Lung (tissue), 12 donors: Measurements from ENCODE around the gene KIAA1755. TPM values are rescaled to one million over a fixed set of nuclear protein-coding genes. Genes with fewer than 3 reads are reported as not detected.

ENCODE experiments used
- ATAC-seq: fragments of 200-7000 bp; cut with Tn5 transposase; one replicate; pipeline ENCODE4 v1.9.1; 2020; ENCODE audit warnings: moderate number of reproducible peaks; ENCODE audit not compliant: insufficient read depth, low FRiP score
- DNase-seq, 3 donors: peaks; one replicate each; pipeline ENCODE4 v3.0.0-alpha.2; 2013 to 2017
- H3K27ac ChIP-seq, 2 donors: one replicate each; pipeline ENCODE4 v1.5.1; 2013; ENCODE audit warnings: mild to moderate bottlenecking in 2 of 2, moderate library complexity in 2 of 2, control low read depth in 1 of 2, inconsistent platforms in 1 of 2, low read depth in 1 of 2, low read length in 1 of 2
- H3K27me3 ChIP-seq, 3 donors: one replicate each; pipeline ENCODE4 v1.5.1; 2013; ENCODE audit warnings: low read length in 2 of 3; ENCODE audit not compliant: control insufficient read depth in 3 of 3, insufficient read depth in 3 of 3
- H3K36me3 ChIP-seq, 4 donors: one replicate each; pipeline ENCODE4 v1.5.1; 2013; ENCODE audit warnings: low read length in 4 of 4, mild to moderate bottlenecking in 1 of 4, moderate library complexity in 1 of 4; ENCODE audit not compliant: control insufficient read depth in 4 of 4, insufficient read depth in 4 of 4
- H3K4me1 ChIP-seq, 5 donors: one replicate each; pipeline ENCODE4 v1.5.1; 2013; ENCODE audit warnings: low read length in 5 of 5, mild to moderate bottlenecking in 2 of 5, moderate library complexity in 1 of 5; ENCODE audit not compliant: control insufficient read depth in 5 of 5, insufficient read depth in 5 of 5
- H3K4me3 ChIP-seq: one replicate; pipeline ENCODE4 v1.5.1; 2013; ENCODE audit warnings: mild to moderate bottlenecking, control low read depth, moderate library complexity
- H3K9ac ChIP-seq, 2 donors: one replicate each; pipeline ENCODE4 v1.5.1; 2013; ENCODE audit warnings: low read length in 2 of 2, control low read depth in 1 of 2; ENCODE audit not compliant: insufficient read depth in 1 of 2
- H3K9me3 ChIP-seq, 4 donors: one replicate each; pipeline ENCODE4 v1.5.1; 2013; ENCODE audit warnings: low read length in 3 of 4, mild to moderate bottlenecking in 1 of 4, moderate library complexity in 1 of 4; ENCODE audit not compliant: control insufficient read depth in 4 of 4, insufficient read depth in 3 of 4
- CTCF ChIP-seq: IDR thresholded peaks from 2 replicates; pipeline ENCODE4 v1.5.1; 2012; ENCODE audit warnings: mild to moderate bottlenecking; ENCODE audit errors: control extremely low read depth, extremely low read depth
- WGBS, 2 donors: extraction: QIAGEN DNeasy Blood & Tissue Kit; methylation state at CpG; one replicate each; pipeline ENCODE4 v1.1.7; 2013; 5-methylcytosine and 5-hydroxymethylcytosine counted together
- polyA plus RNA-seq, 2 donors: library from polyadenylated mRNA; stranded (reverse); fragments of 200-250 nt; gene quantifications; one replicate each; pipeline ENCODE4 v1.2.1, GENCODE V29; 2013
- total RNA-seq, 2 donors: library from RNA; depleted of rRNA in 1 of 2; stranded (reverse); fragments of >200 nt in 1 of 2; gene quantifications; one replicate each; pipeline ENCODE4 v1.2.1, GENCODE V29; 2014 to 2021
- donor health status: control.
- donor health status: control.
- donor health status: Bipolar disorder and iron deficiency.
- donor health status: healthy.
- donor health status: DM: yes; HTN: yes; CAD: no.

KIAA1755 gene
- total and polyA plus RNA-seq, 4 donors, result 0.33 to 2.0 (median 1.3) TPM

DNA sequence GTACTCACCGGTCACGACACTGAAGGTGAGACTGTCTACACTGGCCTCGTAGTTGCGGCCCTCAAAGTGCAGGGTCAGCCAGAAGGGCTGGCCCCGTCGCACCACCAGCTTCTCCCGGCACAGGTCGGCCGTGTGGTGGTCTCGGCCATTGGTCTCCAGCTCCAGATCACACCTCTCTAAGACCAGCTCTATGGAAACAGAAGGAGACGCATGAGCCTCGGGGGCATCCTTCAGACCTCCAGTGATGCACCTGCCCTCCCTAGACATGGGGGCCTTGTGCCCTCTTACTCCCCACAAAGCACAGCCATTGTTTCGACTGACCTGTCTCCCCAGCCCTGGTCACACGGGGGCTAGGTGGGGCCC, 99.1 kb downstream of the KIAA1755 start:
- no peak for DNase-seq
- no peak overlapping the region for H3K4me3 ChIP-seq
- ATAC-seq, result no peak
- H3K27me3 ChIP-seq, result no peaks in the 10 kb centered on the region
- peak overlapping the region; percentile 27 to 76 for H3K27ac ChIP-seq
- 89 to 94% methylated on average over 14 of the region's 14 CpGs for WGBS, 2 donors
- H3K9me3 ChIP-seq, result no peaks in the 10 kb centered on the region
- H3K4me1 ChIP-seq, result peaks cover 5 to 60% (median 28%) of the 10 kb centered on the region in 5 donors
- no peak overlapping the region for H3K9ac ChIP-seq
- no peak for TF ChIP-seq CTCF
- H3K36me3 ChIP-seq, result peaks cover 0 to 17% (median 4%) of the 10 kb centered on the region in 4 donors

Other genes with a start within 250 kb of the KIAA1755 start
- gene TTI1, start 227.3 kb downstream of the KIAA1755 start, total RNA-seq, result 10 to 100 TPM; 18.0 to 33.8 TPM
- 10 to 100 TPM in 1 of 2 donors, 1 to 10 TPM in 1; 6.7 to 13.0 TPM for gene TTI1, start 227.3 kb downstream of the KIAA1755 start, polyA plus RNA-seq
- 10 to 100 TPM; 32.8 to 58.6 TPM for gene RPRD1B, start 227.0 kb downstream of the KIAA1755 start, total RNA-seq
- 10 to 100 TPM in 1 of 2 donors, 1 to 10 TPM in 1; 6.8 to 20.4 TPM for gene RPRD1B, start 227.0 kb downstream of the KIAA1755 start, polyA plus RNA-seq
- 100 to 1,000 TPM; 194 to 476 TPM for gene TGM2, start 95.5 kb downstream of the KIAA1755 start, total RNA-seq
- gene TGM2, start 95.5 kb downstream of the KIAA1755 start, polyA plus RNA-seq, result 100 to 1,000 TPM in 1 of 2 donors, 10 to 100 TPM in 1; 85.0 to 457 TPM
- 1 to 10 TPM in 1 of 2 donors, under 1 TPM in 1; 0.49 to 1.8 TPM for gene BPI, start 43.4 kb upstream of the KIAA1755 start, total RNA-seq
- 1 to 10 TPM in 1 of 2 donors, under 1 TPM in 1; 0.31 to 5.6 TPM for gene BPI, start 43.4 kb upstream of the KIAA1755 start, polyA plus RNA-seq
- under 1 TPM in 1 of 2 donors, not detected in 1; 0.98 TPM for gene LBP, start 85.7 kb upstream of the KIAA1755 start, total RNA-seq
- gene LBP, start 85.7 kb upstream of the KIAA1755 start, polyA plus RNA-seq, result 1 to 10 TPM in 1 of 2 donors, under 1 TPM in 1; 0.30 to 4.8 TPM
- 10 to 100 TPM; 11.9 to 34.7 TPM for gene SNHG17, start 174.6 kb upstream of the KIAA1755 start, total RNA-seq
- 10 to 100 TPM; 33.2 to 52.4 TPM for gene SNHG17, start 174.6 kb upstream of the KIAA1755 start, polyA plus RNA-seq
- 10 to 100 TPM; 30.5 to 58.5 TPM for gene RALGAPB, start 212.1 kb upstream of the KIAA1755 start, total RNA-seq
- 10 to 100 TPM in 1 of 2 donors, 1 to 10 TPM in 1; 9.0 to 12.0 TPM for gene RALGAPB, start 212.1 kb upstream of the KIAA1755 start, polyA plus RNA-seq